HepG2 (cell line): ENCODE measurements around the gene NAIF1. TPM values are rescaled to one million over a fixed set of nuclear protein-coding genes. Genes with fewer than 3 reads are reported as not detected.
A peak's percentile ranks its signal among the peaks of the same experiment; 100 is the strongest.

Experiments
- ATAC-seq: fragments of 200-7000 bp; cut with Tn5 transposase; 3 replicates; pipeline ENCODE4 v1.9.1; 2020; ENCODE audit warnings: mild to moderate bottlenecking, moderate library complexity
- BruUV-seq: library from RNA; stranded (reverse); fragments of 400-500 nt; replicated peaks from 2 replicates; lab custom pipeline; 2021; lab: Mats Ljungman, UMichigan
- CTCF ChIA-PET: fragments of 300-600 bp; formaldehyde crosslinking; extraction: SDS; loops from one replicate; lab custom pipeline; 2021; ENCODE audit warnings: low total read pairs, inconsistent platforms, low intra/inter-chr PET ratio; lab: Yijun Ruan, JAX
- POLR2A ChIA-PET: fragments of 350-600 bp; sonication (Branson Sonifier 250); formaldehyde crosslinking; loops from one replicate; lab custom pipeline; 2020; ENCODE audit warnings: antibody characterized with exemption, inconsistent platforms; lab: Yijun Ruan, JAX
- DNase-seq: peaks from one replicate; pipeline ENCODE4 v3.0.0-alpha.2; 2015; ENCODE audit warnings: low spot score
- FAIRE-seq: peaks from 3 replicates; lab custom pipeline; 2011; peaks lifted over from hg19 to GRCh38; lab: Jason Lieb, UNC
- H2AFZ ChIP-seq: one replicate; pipeline ENCODE4 v1.6.1; 2011; ENCODE audit warnings: low read length, inconsistent platforms
- H3K27ac ChIP-seq: fragments of 300-600 bp; 3 replicates; pipeline ENCODE4 v1.8.0; 2011; ENCODE audit warnings: mixed run types, mild to moderate bottlenecking, mixed read lengths, low read length, inconsistent platforms; ENCODE audit not compliant: insufficient read depth; ENCODE audit errors: extremely low read length
- H3K27me3 ChIP-seq, 2 experiments: fragments of 200-600 bp in 1 of 2; 2 replicates in 1 of 2; 3 replicates in 1 of 2; pipeline versions ENCODE4 v1.6.0 to v1.8.0; 2011; ENCODE audit warnings: low read length in 2 of 2, mild to moderate bottlenecking in 2 of 2, moderate library complexity in 2 of 2, inconsistent platforms in 1 of 2; ENCODE audit not compliant: insufficient read depth in 2 of 2, control insufficient read depth in 1 of 2
- H3K36me3 ChIP-seq, 2 experiments: fragments of 200-600 bp in 1 of 2; replicated peaks in 1 of 2; 2 replicates in 1 of 2; 3 replicates in 1 of 2; pipeline versions ENCODE4 v1.5.1 to v1.8.0; 2011; ENCODE audit warnings: low read length in 2 of 2, inconsistent platforms in 1 of 2; ENCODE audit not compliant: insufficient read depth in 2 of 2, control insufficient read depth in 1 of 2
- H3K4me1 ChIP-seq: 2 replicates; pipeline ENCODE4 v1.5.1; 2012; ENCODE audit warnings: low read length, inconsistent platforms; ENCODE audit not compliant: insufficient read depth
- H3K4me2 ChIP-seq: 2 replicates; pipeline ENCODE4 v1.6.0; 2011; ENCODE audit warnings: low read depth, low read length, inconsistent platforms
- H3K4me3 ChIP-seq, 3 experiments: fragments of 200-600 bp in 1 of 3; sonication (generic), shearing (Covaris generic) in 1 of 3; replicated peaks in 1 of 3; 2 replicates each; pipeline ENCODE4 v1.5.1; 2011 to 2016; ENCODE audit warnings: low read length in 3 of 3, inconsistent platforms in 2 of 3, low read depth in 2 of 3, mild to moderate bottlenecking in 2 of 3, control low read depth in 1 of 3, mixed read lengths in 1 of 3; ENCODE audit not compliant: insufficient read depth in 1 of 3
- H3K79me2 ChIP-seq: one replicate; pipeline ENCODE4 v1.6.1; 2011; ENCODE audit warnings: low read length, inconsistent platforms; ENCODE audit not compliant: insufficient read depth
- H3K9ac ChIP-seq: 2 replicates; pipeline ENCODE4 v1.6.0; 2011; ENCODE audit warnings: mild to moderate bottlenecking, low read depth, low read length, inconsistent platforms; ENCODE audit not compliant: insufficient read depth
- H3K9me3 ChIP-seq: 2 replicates; pipeline ENCODE4 v1.5.1; 2012; ENCODE audit warnings: mild to moderate bottlenecking, low read length
- H4K20me1 ChIP-seq: 2 replicates; pipeline ENCODE4 v1.6.0; 2011; ENCODE audit warnings: inconsistent platforms, mild to moderate bottlenecking, low read length, moderate library complexity; ENCODE audit not compliant: insufficient read depth
- ZNF10 ChIP-seq: sonication (generic); formaldehyde crosslinking; IDR thresholded peaks from 2 replicates; pipeline ENCODE4 v1.4.0; 2020; ENCODE audit warnings: mild to moderate bottlenecking, low read depth, missing genetic modification reagents, borderline replicate concordance
- ZNF274 ChIP-seq: sonication (generic); formaldehyde crosslinking; IDR thresholded peaks from 2 replicates; pipeline ENCODE4 v1.5.1; 2020; ENCODE audit warnings: mild to moderate bottlenecking, missing genetic modification reagents
- ZNF629 ChIP-seq: sonication (generic); formaldehyde crosslinking; conservative IDR thresholded peaks from 2 replicates; pipeline ENCODE4 v1.5.0; 2020; ENCODE audit warnings: missing genetic modification reagents
- ZNF782 ChIP-seq: sonication (generic); formaldehyde crosslinking; IDR thresholded peaks from 2 replicates; pipeline ENCODE4 v1.4.0; 2020; ENCODE audit warnings: missing genetic modification reagents, mild to moderate bottlenecking, borderline replicate concordance
- ZSCAN12 ChIP-seq: sonication (generic); formaldehyde crosslinking; IDR thresholded peaks from 2 replicates; pipeline ENCODE4 v1.9.0; 2021; ENCODE audit warnings: mild to moderate bottlenecking, missing genetic modification reagents
- WGBS: methylation state at CpG from one replicate; pipeline ENCODE4 v1.1.6; 2017; ENCODE audit warnings: low lambda C conversion rate; 5-methylcytosine and 5-hydroxymethylcytosine counted together
- in situ Hi-C: cut with HindIII; loops from 2 replicates; pipeline ENCODE4 v1.10.0; 2017; ENCODE audit warnings: low pct_unique_long_range_greater_than_20kb; ENCODE audit not compliant: extremely low pct_ligation_motif_present
- intact Hi-C: fragments of 100-400 bp; cut with micrococcal nuclease; formaldehyde crosslinking; loops from one replicate; pipeline ENCODE4 v1.10.0; 2022; ENCODE audit not compliant: unreplicated experiment
- polyA plus RNA-seq, 8 experiments: library from polyadenylated mRNA; depleted of rRNA in 3 of 8; stranded (reverse) in 7 of 8; unstranded in 1 of 8; fragments of >200 nt; fragmentation: Illumina TruSeq in 4 of 8; extraction: Trizol in 4 of 8; gene quantifications; 2 replicates each; pipeline versions ENCODE4 v1.2.1 to v1.2.3, GENCODE V29; 2011 to 2016; ENCODE audit warnings: low read depth in 4 of 8, missing spikeins in 1 of 8, mixed read lengths in 1 of 8; ENCODE audit not compliant: insufficient read depth in 1 of 8
- total RNA-seq, 5 experiments: library from RNA; depleted of rRNA; stranded (reverse); fragments of >200 nt; fragmentation: Illumina TruSeq; extraction: Trizol; gene quantifications; 2 replicates each; pipeline ENCODE4 v1.2.3, GENCODE V29; 2016; ENCODE audit warnings: low read depth in 1 of 5
- TF ChIP-seq, protein P1 (sequence below): sonication (generic); formaldehyde crosslinking; IDR thresholded peaks from 2 replicates; pipeline ENCODE4 v1.9.0; 2021; ENCODE audit warnings: missing genetic modification reagents, mild to moderate bottlenecking, borderline replicate concordance
- TF ChIP-seq, protein P2 (sequence below): sonication (generic); formaldehyde crosslinking; IDR thresholded peaks from 2 replicates; pipeline ENCODE4 v1.9.0; 2021; ENCODE audit warnings: missing genetic modification reagents, borderline replicate concordance

Gene NAIF1
- total and polyA plus RNA-seq, 2 of the 13 experiments (the other 11 are each of a cell fraction or from before 2014, with no cell fraction given), result 6.0 to 6.9 TPM

DNA sequence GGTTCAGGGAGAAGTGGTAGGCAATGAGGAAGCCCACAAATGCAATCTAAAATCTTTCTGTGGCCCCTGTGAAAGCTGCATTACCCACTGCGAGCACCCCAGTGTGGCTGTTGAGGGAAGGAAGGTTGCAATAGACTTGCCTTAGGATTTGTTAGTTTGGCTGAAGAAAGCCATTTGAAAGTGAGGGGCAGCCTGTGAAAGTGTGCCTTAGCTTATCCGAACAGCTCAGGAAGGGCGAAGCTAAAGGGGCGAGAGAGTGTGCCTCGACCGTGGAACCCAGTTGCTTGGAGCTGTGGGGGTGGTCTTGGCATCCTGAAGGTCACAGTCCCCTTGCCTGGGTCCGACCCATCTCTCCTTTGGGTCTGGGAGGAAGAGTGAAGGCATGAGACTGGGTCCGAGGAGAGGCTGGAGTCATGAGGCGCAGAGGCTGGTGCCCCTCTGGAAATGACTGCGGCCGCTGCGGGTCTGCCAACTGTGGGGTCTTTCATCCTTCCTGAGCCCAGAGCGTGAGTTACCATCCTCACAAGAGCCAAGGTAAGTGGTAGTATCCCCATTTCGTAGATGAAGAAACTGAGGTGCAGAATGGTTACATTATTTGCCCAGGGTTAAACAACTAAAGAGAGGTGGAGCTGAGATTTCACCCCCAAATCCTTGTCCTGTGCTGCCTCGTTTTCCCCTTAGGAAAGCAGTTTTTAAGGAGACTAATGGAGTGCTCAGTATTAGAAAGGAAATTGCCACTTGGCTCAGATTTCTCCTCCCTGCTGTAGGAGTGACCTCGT, 25.3 kb upstream of the NAIF1 start:
- no peak for DNase-seq
- H3K36me3 ChIP-seq, result no peaks in the 10 kb centered on the region; a peak in 3 of 5 replicates

DNA sequence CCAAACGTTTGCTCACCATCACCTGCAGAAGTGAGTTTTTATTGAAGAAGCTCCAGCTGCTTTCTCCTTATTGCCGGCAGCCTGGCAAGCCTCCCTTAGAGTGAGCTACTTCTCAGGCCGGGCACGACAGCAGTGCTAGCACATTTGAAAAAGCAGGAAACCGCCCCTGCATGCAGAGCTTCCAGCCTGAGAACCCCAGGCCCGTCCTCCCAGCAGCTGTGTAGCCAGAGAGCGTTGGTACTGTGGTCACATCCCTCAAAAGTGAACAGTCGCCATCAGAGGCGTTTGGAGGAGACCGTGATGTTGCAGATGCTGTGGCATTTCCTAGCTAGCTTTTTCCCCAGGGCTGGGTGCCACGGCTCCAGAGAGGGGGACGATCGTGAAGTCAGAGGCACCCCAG, 24.5 kb upstream of the NAIF1 start:
- H3K4me2 ChIP-seq, result no peak overlapping the region
- peaks cover 17% of the 10 kb centered on the region for H3K79me2 ChIP-seq
- ATAC-seq (no peak), DNase-seq (no peak), FAIRE-seq (no peak)
- no TSS peak for BruUV-seq
- H2AFZ ChIP-seq, result no peak overlapping the region
- peaks cover 36% of the 10 kb centered on the region for H3K4me1 ChIP-seq
- ChIA-PET CTCF (no interaction called here), POLR2A (no interaction called here)
- WGBS, result 81% methylated on average over 12 of the region's 13 CpGs
- no peaks in the 10 kb centered on the region for H3K9me3 ChIP-seq
- no peaks in the 10 kb centered on the region; a peak in 3 of 5 replicates for H3K36me3 ChIP-seq
- H4K20me1 ChIP-seq, result no peaks in the 10 kb centered on the region
- H3K27me3 ChIP-seq, result no peaks in the 10 kb centered on the region
- H3K4me3 ChIP-seq, result no peak overlapping the region
- TF ChIP-seq ZNF274 (CRISPR knock-in tag) (no peak), ZSCAN12 (CRISPR knock-in tag) (no peak), ZNF782 (CRISPR knock-in tag) (no peak)
- TF ChIP-seq, protein P1, sequence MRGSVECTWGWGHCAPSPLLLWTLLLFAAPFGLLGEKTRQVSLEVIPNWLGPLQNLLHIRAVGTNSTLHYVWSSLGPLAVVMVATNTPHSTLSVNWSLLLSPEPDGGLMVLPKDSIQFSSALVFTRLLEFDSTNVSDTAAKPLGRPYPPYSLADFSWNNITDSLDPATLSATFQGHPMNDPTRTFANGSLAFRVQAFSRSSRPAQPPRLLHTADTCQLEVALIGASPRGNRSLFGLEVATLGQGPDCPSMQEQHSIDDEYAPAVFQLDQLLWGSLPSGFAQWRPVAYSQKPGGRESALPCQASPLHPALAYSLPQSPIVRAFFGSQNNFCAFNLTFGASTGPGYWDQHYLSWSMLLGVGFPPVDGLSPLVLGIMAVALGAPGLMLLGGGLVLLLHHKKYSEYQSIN, result no peak
- TF ChIP-seq, protein P2, sequence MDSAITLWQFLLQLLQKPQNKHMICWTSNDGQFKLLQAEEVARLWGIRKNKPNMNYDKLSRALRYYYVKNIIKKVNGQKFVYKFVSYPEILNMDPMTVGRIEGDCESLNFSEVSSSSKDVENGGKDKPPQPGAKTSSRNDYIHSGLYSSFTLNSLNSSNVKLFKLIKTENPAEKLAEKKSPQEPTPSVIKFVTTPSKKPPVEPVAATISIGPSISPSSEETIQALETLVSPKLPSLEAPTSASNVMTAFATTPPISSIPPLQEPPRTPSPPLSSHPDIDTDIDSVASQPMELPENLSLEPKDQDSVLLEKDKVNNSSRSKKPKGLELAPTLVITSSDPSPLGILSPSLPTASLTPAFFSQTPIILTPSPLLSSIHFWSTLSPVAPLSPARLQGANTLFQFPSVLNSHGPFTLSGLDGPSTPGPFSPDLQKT, result no peak
- no peak overlapping the region for H3K9ac ChIP-seq
- no peak overlapping the region for H3K27ac ChIP-seq
- in situ Hi-C loops, result no loop called here
- intact Hi-C loops, result no loop called here

More for the DNA sequence above, 25.3 kb upstream of the NAIF1 start:
- Histone ChIP-seq H3K79me2 (peaks cover 17% of the 10 kb centered on the region), H2AFZ (no peak overlapping the region), H4K20me1 (no peaks in the 10 kb centered on the region), H3K27ac (no peak overlapping the region), H3K4me2 (no peak overlapping the region), H3K4me3 (no peak overlapping the region), H3K9ac (no peak overlapping the region), H3K27me3 (no peaks in the 10 kb centered on the region), H3K4me1 (peaks cover 44% of the 10 kb centered on the region), H3K9me3 (no peaks in the 10 kb centered on the region)
- ChIA-PET CTCF (no interaction called here), POLR2A (no interaction called here)
- TF ChIP-seq ZNF629, result peak; percentile 62
- TF ChIP-seq ZNF10 (CRISPR knock-in tag), result no peak
- WGBS, result 91% methylated on average over 16 of the region's 16 CpGs
- intact Hi-C loops, result no loop called here
- in situ Hi-C loops, result no loop called here
- ATAC-seq, result no peak
- FAIRE-seq, result no peak
- no TSS peak for BruUV-seq
